RWPE2 (cell line): ENCODE results near the gene IFNA2.

Experiments
- ATAC-seq: fragments of 200-7000 bp; cut with Tn5 transposase; 3 replicates; pipeline ENCODE4 v1.9.1; 2021; ENCODE audit warnings: low read depth
- DNase-seq: peaks from one replicate; pipeline ENCODE4 v3.0.0-alpha.2; 2020; ENCODE audit warnings: low spot score
- H3K27ac ChIP-seq: fragments of 450-650 bp; 2 replicates; pipeline ENCODE4 v1.5.1; 2017; ENCODE audit warnings: mild to moderate bottlenecking; ENCODE audit not compliant: poor library complexity, severe bottlenecking
- H3K27me3 ChIP-seq: fragments of 250-450 bp; sonication (Bioruptor Pico); 2 replicates; pipeline ENCODE4 v1.5.1; 2021; ENCODE audit warnings: mild to moderate bottlenecking, moderate library complexity; ENCODE audit not compliant: insufficient read depth, poor library complexity, severe bottlenecking
- H3K36me3 ChIP-seq: fragments of 250-450 bp; sonication (Bioruptor Pico); 2 replicates; pipeline ENCODE4 v1.5.1; 2020; ENCODE audit warnings: low read depth, mild to moderate bottlenecking, moderate library complexity
- H3K4me1 ChIP-seq: fragments of 250-450 bp; sonication (Bioruptor Pico); 2 replicates; pipeline ENCODE4 v1.5.1; 2021; ENCODE audit warnings: mild to moderate bottlenecking, moderate library complexity; ENCODE audit not compliant: insufficient read depth, poor library complexity, severe bottlenecking
- H3K4me3 ChIP-seq: fragments of 250-450 bp; sonication (Bioruptor Pico); 2 replicates; pipeline ENCODE4 v1.5.1; 2021; ENCODE audit warnings: mild to moderate bottlenecking, moderate library complexity; ENCODE audit not compliant: severe bottlenecking
- H3K9me3 ChIP-seq: fragments of 250-450 bp; sonication (Bioruptor Pico); 2 replicates; pipeline ENCODE4 v1.5.1; 2021; ENCODE audit warnings: mild to moderate bottlenecking, moderate library complexity; ENCODE audit not compliant: severe bottlenecking
- TF ChIP-seq, protein P1 (sequence below): fragments of 450-650 bp; IDR thresholded peaks from one replicate; pipeline ENCODE4 v1.5.1; 2017; ENCODE audit warnings: mild to moderate bottlenecking, moderate library complexity; ENCODE audit not compliant: poor library complexity, severe bottlenecking

IFNA2 gene

DNA sequence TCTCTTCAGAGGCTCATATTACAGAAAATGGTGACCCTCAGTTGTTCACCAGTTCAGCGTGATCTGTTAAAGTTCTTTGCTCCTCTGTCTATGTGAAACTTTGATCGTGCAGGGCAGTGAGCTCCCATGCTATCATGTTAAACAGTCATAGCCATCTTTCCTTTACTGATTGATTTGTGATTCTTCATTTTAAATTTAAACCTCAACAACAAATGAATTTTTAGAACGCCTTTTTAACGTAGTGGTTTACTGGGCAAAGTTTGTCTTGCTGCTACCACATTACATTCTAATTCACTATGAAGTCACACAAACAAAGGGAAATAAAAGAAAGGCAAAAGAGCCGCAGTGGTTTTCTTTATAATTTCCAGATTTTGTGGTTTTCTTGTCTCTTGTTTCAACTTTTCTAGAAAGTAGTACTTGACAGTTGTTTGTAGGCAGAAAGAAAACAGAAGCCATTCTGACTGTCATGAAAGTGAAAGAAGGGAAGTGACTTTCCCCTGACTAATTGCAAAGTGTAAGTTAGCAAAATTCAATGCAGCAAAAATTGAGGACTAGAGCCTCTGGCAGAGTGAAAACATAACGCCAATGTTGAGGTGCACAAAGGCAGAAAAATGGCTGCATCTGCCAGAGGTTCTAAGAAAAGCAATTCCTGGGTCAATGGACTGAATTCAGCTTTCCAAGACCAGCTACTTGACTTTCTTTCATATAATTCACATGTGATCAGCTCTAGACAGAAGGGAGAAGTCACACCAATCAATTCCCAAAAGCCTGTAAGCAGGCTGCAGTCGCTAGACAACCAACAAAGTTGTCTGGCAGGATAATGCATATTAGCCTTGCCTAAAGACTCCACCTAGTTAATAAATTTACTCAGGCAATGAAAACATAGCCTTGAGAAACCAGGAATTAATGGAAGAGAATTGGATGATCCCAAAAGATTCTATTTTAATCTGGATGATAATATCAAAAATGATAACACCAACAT is 27.4 kb downstream of the IFNA2 start:
- no peaks in the 10 kb centered on the region for H3K9me3 ChIP-seq
- H3K27ac ChIP-seq: no peak overlapping the region
- no peaks in the 10 kb centered on the region for H3K36me3 ChIP-seq
- H3K27me3 ChIP-seq: peaks cover 3% of the 10 kb centered on the region
- ATAC-seq: no peak
- no peaks in the 10 kb centered on the region for H3K4me1 ChIP-seq
- TF ChIP-seq, protein P1, sequence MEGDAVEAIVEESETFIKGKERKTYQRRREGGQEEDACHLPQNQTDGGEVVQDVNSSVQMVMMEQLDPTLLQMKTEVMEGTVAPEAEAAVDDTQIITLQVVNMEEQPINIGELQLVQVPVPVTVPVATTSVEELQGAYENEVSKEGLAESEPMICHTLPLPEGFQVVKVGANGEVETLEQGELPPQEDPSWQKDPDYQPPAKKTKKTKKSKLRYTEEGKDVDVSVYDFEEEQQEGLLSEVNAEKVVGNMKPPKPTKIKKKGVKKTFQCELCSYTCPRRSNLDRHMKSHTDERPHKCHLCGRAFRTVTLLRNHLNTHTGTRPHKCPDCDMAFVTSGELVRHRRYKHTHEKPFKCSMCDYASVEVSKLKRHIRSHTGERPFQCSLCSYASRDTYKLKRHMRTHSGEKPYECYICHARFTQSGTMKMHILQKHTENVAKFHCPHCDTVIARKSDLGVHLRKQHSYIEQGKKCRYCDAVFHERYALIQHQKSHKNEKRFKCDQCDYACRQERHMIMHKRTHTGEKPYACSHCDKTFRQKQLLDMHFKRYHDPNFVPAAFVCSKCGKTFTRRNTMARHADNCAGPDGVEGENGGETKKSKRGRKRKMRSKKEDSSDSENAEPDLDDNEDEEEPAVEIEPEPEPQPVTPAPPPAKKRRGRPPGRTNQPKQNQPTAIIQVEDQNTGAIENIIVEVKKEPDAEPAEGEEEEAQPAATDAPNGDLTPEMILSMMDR: no peak
- no peak overlapping the region for H3K4me3 ChIP-seq
- DNase-seq: no peak

DNA sequence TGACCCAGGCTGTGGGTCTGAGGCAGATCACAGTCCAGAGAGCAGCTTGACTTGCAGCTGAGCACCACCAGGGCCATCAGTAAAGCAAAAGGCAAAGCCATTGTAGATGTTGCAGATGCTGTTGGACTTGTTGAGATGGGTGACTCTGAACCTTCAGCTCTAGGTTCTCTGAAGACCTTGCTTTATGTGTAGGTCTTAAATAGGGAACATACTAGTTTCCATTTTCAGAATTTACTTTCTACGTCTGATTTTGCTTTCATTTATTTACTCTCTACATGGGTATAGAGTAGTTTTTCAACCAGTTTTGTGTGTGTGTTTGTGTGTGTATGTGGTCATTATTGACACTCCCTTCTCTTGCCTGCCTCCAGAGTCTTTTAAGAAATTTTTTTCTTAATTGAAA is 34.4 kb downstream of the IFNA2 start, which contains the start of gene IFNA6:
Gene IFNA6, minus strand, starts transcription at position 101 of the 400 bp plus-strand sequence. Its CDS starts 0 bp downstream, at position 101.
- Histone ChIP-seq H3K9me3 (no peaks in the 10 kb centered on the region), H3K27me3 (peaks cover 7% of the 10 kb centered on the region), H3K4me1 (no peaks in the 10 kb centered on the region), H3K36me3 (no peaks in the 10 kb centered on the region), H3K27ac (no peak within 1 kb of the TSS), H3K4me3 (no peak within 1 kb of the TSS)
- TF ChIP-seq, protein P1: no peak
- ATAC-seq (no peak), DNase-seq (no peak)

DNA sequence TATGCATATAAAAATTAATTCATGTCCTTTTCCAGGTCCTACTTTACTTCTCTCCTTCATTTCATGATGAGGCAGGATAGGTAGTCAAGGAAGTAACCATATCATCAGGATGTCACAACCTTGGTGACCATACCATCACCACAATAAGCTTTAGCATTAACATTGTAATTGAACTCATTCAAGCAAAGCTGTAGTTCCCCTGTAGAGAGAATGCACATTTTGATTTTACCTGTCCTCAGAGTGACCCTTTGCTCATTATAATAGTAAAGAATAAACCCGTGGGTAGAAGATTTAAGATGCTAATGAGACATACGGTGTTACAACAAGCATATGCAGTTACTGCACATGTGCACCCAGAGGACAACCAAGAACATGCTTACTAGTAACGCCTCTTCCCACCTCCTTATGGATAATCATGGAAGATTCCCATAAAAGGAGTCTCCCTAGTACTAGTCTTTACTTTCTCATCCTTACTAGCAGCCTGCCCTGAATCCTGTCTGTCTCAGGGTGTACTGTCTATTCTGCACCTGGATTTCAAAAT is 36.7 kb downstream of the IFNA2 start:
- no peak for DNase-seq
- H3K27ac ChIP-seq: no peak overlapping the region
- no peak for ATAC-seq
- no peaks in the 10 kb centered on the region for H3K4me1 ChIP-seq
- H3K4me3 ChIP-seq: no peak overlapping the region
- TF ChIP-seq, protein P1: no peak
- peaks cover 2% of the 10 kb centered on the region for H3K9me3 ChIP-seq
- peaks cover 7% of the 10 kb centered on the region for H3K27me3 ChIP-seq
- H3K36me3 ChIP-seq: no peaks in the 10 kb centered on the region

DNA sequence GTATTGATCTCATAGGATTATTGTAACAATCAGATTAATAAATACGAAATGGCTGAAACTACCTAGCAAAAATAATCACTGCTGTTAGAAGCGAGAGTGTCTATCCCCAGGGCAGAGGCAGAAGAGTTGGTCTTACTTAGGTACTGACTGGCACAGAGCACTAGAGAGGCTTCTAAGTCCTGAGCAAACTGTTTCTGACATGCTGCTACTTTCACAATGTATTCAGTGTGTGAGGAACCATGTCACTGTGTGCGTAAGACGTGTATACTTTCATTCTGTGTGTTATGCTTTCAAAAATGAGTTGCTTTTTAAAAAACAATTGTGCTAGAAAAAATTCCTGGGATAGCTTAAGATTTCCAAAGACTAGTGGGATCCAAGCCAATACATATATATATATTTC is 44.5 kb downstream of the IFNA2 start:
- ATAC-seq (no peak), DNase-seq (no peak)
- Histone ChIP-seq H3K9me3 (peaks cover 2% of the 10 kb centered on the region), H3K27ac (no peak overlapping the region), H3K27me3 (no peaks in the 10 kb centered on the region), H3K36me3 (no peaks in the 10 kb centered on the region), H3K4me1 (peaks cover 3% of the 10 kb centered on the region), H3K4me3 (no peak overlapping the region)
- TF ChIP-seq, protein P1: no peak
